Smooth muscle cell (in vitro differentiated cells): ENCODE data around the gene RAE1. TPM values are rescaled to one million over a fixed set of nuclear protein-coding genes. Genes with fewer than 3 reads are reported as not detected.

Experiments used
- DNase-seq: peaks from one replicate; lab custom pipeline; 2025; ENCODE audit not compliant: unreplicated experiment; lab: John Stamatoyannopoulos, UW
- H2AFZ ChIP-seq: fragments of 200-600 bp; sonication (generic); 2 replicates; pipeline ENCODE4 v1.6.0; 2016; ENCODE audit warnings: antibody characterized with exemption, low read depth, mild to moderate bottlenecking
- H3F3A ChIP-seq: fragments of 200-600 bp; sonication (generic); 2 replicates; pipeline ENCODE4 v1.6.0; 2017; ENCODE audit warnings: antibody characterized with exemption, low read depth
- H3K27ac ChIP-seq: fragments of 200-600 bp; sonication (generic); 2 replicates; pipeline ENCODE4 v1.5.1; 2016; ENCODE audit warnings: low read depth, mild to moderate bottlenecking
- H3K27me3 ChIP-seq: fragments of 200-600 bp; sonication (generic); 2 replicates; pipeline ENCODE4 v1.6.1; 2016; ENCODE audit warnings: low read depth, mild to moderate bottlenecking
- H3K36me3 ChIP-seq: fragments of 200-600 bp; sonication (generic); 2 replicates; pipeline ENCODE4 v1.5.1; 2016; ENCODE audit warnings: low read depth
- H3K4me1 ChIP-seq: fragments of 200-600 bp; sonication (generic); 2 replicates; pipeline ENCODE4 v1.5.1; 2016; ENCODE audit warnings: low read depth
- H3K4me2 ChIP-seq: fragments of 200-600 bp; sonication (generic); 2 replicates; pipeline ENCODE4 v1.6.0; 2016; ENCODE audit warnings: mild to moderate bottlenecking
- H3K4me3 ChIP-seq: fragments of 200-600 bp; sonication (generic); 2 replicates; pipeline ENCODE4 v1.5.1; 2016; ENCODE audit warnings: mild to moderate bottlenecking
- H3K79me2 ChIP-seq: fragments of 200-600 bp; sonication (generic); 2 replicates; pipeline ENCODE4 v1.6.0; 2016; ENCODE audit warnings: low read depth, mild to moderate bottlenecking
- H3K9ac ChIP-seq: fragments of 200-600 bp; sonication (generic); 2 replicates; pipeline ENCODE4 v1.6.0; 2016; ENCODE audit warnings: low read depth
- H3K9me3 ChIP-seq: fragments of 200-600 bp; sonication (generic); replicated peaks from 2 replicates; pipeline ENCODE4 v1.5.1; 2016; ENCODE audit warnings: low read depth
- H4K20me1 ChIP-seq: fragments of 200-600 bp; sonication (generic); 2 replicates; pipeline ENCODE4 v1.6.0; 2016; ENCODE audit warnings: low read depth
- CTCF ChIP-seq: fragments of 200-600 bp; sonication (generic); IDR thresholded peaks from 2 replicates; pipeline ENCODE4 v1.5.1; 2017; ENCODE audit warnings: borderline replicate concordance, mild to moderate bottlenecking, antibody characterized with exemption; ENCODE audit not compliant: insufficient read depth, poor library complexity, severe bottlenecking
- WGBS: methylation state at CpG from one replicate; pipeline ENCODE4 v1.1.7; 2016; ENCODE audit warnings: low lambda C conversion rate; 5-methylcytosine and 5-hydroxymethylcytosine counted together
- polyA plus RNA-seq: library from polyadenylated mRNA; unstranded; fragments of >200 nt; fragmentation: Nextera tagmentation; extraction: Ambion mirVana; gene quantifications from 2 replicates; pipeline ENCODE4 v1.2.1, GENCODE V29; 2016
- total RNA-seq: library from RNA; depleted of rRNA; stranded (reverse); fragments of >200 nt; gene quantifications from 2 replicates; pipeline ENCODE4 v1.2.3, GENCODE V29; 2014

Gene RAE1
- total and polyA plus RNA-seq, 2 experiments from 2014 or later: 34.9 to 53.5 TPM

GRCh38 chr20:57389695-57390603, 38.9 kb downstream of the RAE1 start:
- Histone ChIP-seq H3K4me2 (peak overlapping the region; percentile 90), H3K27ac (peak overlapping the region; percentile 11), H3K4me3 (peak overlapping the region; percentile 40), H3K9ac (no peak overlapping the region), H3F3A (no peaks in the 10 kb centered on the region), H3K4me1 (peaks cover 18% of the 10 kb centered on the region), H3K27me3 (no peaks in the 10 kb centered on the region), H3K9me3 (no peaks in the 10 kb centered on the region), H4K20me1 (peaks cover 8% of the 10 kb centered on the region), H3K36me3 (no peaks in the 10 kb centered on the region), H3K79me2 (no peaks in the 10 kb centered on the region), H2AFZ (peak overlapping the region; percentile 75)
- DNase-seq: no peak
- 29% methylated on average over 37 of the region's 52 CpGs for WGBS
- no peak for TF ChIP-seq CTCF

GRCh38 chr20:57390604-57391438, 39.8 kb downstream of the RAE1 start, which contains the start of gene RBM38:
Gene RBM38, plus strand, starts transcription at chr20:57391396. Its CDS starts 186 bp downstream, at chr20:57391582.
- Histone ChIP-seq H3K4me2 (peak within 1 kb of the TSS; percentile 91), H3K4me1 (peaks cover 18% of the 10 kb centered on the region), H3K4me3 (peak within 1 kb of the TSS; percentile 58), H4K20me1 (peaks cover 8% of the 10 kb centered on the region), H3K27ac (no peak within 1 kb of the TSS), H3K9ac (no peak within 1 kb of the TSS), H2AFZ (peak within 1 kb of the TSS; percentile 52), H3K79me2 (no peaks in the 10 kb centered on the region), H3K9me3 (no peaks in the 10 kb centered on the region), H3K36me3 (no peaks in the 10 kb centered on the region), H3F3A (no peaks in the 10 kb centered on the region), H3K27me3 (no peaks in the 10 kb centered on the region)
- 25% methylated on average over 34 of the region's 78 CpGs for WGBS
- TF ChIP-seq CTCF: no peak
- peak; percentile 54 for DNase-seq

GRCh38 chr20:57391439-57392301, 40.6 kb downstream of the RAE1 start:
- H3K4me1 ChIP-seq: peaks cover 18% of the 10 kb centered on the region
- no peak overlapping the region for H3K9ac ChIP-seq
- TF ChIP-seq CTCF: no peak
- H3K4me2 ChIP-seq: peak overlapping the region; percentile 91
- WGBS: 3% methylated on average over 50 of the region's 98 CpGs
- DNase-seq: no peak
- no peak overlapping the region for H3K27ac ChIP-seq
- H3K9me3 ChIP-seq: no peaks in the 10 kb centered on the region
- no peaks in the 10 kb centered on the region for H3F3A ChIP-seq
- H4K20me1 ChIP-seq: peaks cover 8% of the 10 kb centered on the region
- H3K4me3 ChIP-seq: peak overlapping the region; percentile 58
- no peaks in the 10 kb centered on the region for H3K36me3 ChIP-seq
- H3K27me3 ChIP-seq: no peaks in the 10 kb centered on the region
- H3K79me2 ChIP-seq: no peaks in the 10 kb centered on the region
- H2AFZ ChIP-seq: no peak overlapping the region
